ENCODE measurements around the gene GPA33.

GPA33 gene

GRCh38 chr1:167130829-167131510 is 40.8 kb upstream of the GPA33 start:
- TF ChIP-seq POLR2AphosphoS5 (IDR thresholded peaks at IDR 0.05; ENCODE audit: low read depth, low read length) (no peak), POLR2A (IDR thresholded peaks at IDR 0.05; ENCODE audit: low read depth, low read length) (no peak), SPI1 (IDR thresholded peaks at IDR 0.05; ENCODE audit: low read depth, low read length) (no peak), TAF1 (IDR thresholded peaks at IDR 0.05; ENCODE audit: low read depth, low read length) (no peak), PAX5 (IDR thresholded peaks at IDR 0.05; ENCODE audit: insufficient read depth, low read length, severe bottlenecking) (no peak), POU2F2 (IDR thresholded peaks at IDR 0.05; ENCODE audit: low read depth, low read length) (no peak)
- FAIRE-seq (no peak), DNase-seq (ENCODE audit: insufficient read length, low spot score) (no peak)

GRCh38 chr1:167128261-167129227 is 38.4 kb upstream of the GPA33 start:
- FAIRE-seq (no peak), DNase-seq (ENCODE audit: insufficient read length, low spot score) (no peak)
- TF ChIP-seq POLR2A (IDR thresholded peaks at IDR 0.05; ENCODE audit: low read depth, low read length) (no peak), POU2F2 (IDR thresholded peaks at IDR 0.05; ENCODE audit: low read depth, low read length) (no peak), PAX5 (IDR thresholded peaks at IDR 0.05; ENCODE audit: insufficient read depth, low read length, severe bottlenecking) (no peak), TAF1 (IDR thresholded peaks at IDR 0.05; ENCODE audit: low read depth, low read length) (no peak), POLR2AphosphoS5 (IDR thresholded peaks at IDR 0.05; ENCODE audit: low read depth, low read length) (no peak), SPI1 (IDR thresholded peaks at IDR 0.05; ENCODE audit: low read depth, low read length) (no peak)

DNA sequence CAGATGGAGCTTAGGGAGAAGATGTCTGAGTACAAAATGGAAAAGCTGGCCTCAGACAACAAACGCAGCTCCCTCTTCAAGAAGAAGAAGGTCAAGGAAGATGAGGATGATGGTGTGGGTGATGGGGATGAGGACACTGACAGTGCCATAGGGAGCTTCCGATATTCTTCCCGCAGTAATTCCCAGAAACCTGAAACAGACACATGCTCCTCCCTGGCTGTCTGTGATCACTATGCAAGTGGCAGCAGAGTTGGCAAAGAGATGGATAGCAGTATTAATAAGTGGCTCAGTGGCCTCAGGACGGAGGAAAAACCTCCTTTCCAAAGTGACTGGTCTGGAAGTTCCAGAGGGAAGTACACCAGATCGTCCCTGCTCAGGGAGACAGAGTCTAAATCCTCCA is 37.5 kb upstream of the GPA33 start:
- FAIRE-seq: no peak
- TF ChIP-seq POLR2AphosphoS5 (IDR thresholded peaks at IDR 0.05; ENCODE audit: low read depth, low read length) (no peak), POU2F2 (IDR thresholded peaks at IDR 0.05; ENCODE audit: low read depth, low read length) (no peak)
- DNase-seq (ENCODE audit: insufficient read length, low spot score): no peak

GRCh38 chr1:167127236-167127635 is 37.1 kb upstream of the GPA33 start:
- TF ChIP-seq POLR2AphosphoS5 (IDR thresholded peaks at IDR 0.05; ENCODE audit: low read depth, low read length): no peak
- no peak for TF ChIP-seq TAF1 (IDR thresholded peaks at IDR 0.05; ENCODE audit: low read depth, low read length)
- TF ChIP-seq SPI1 (IDR thresholded peaks at IDR 0.05; ENCODE audit: low read depth, low read length): no peak
- no peak for TF ChIP-seq PAX5 (IDR thresholded peaks at IDR 0.05; ENCODE audit: insufficient read depth, low read length, severe bottlenecking)
- no peak for TF ChIP-seq POU2F2 (IDR thresholded peaks at IDR 0.05; ENCODE audit: low read depth, low read length)
- no peak for TF ChIP-seq POLR2A (IDR thresholded peaks at IDR 0.05; ENCODE audit: low read depth, low read length)
- FAIRE-seq (no peak), DNase-seq (ENCODE audit: insufficient read length, low spot score) (no peak)

- no peak for FAIRE-seq
- DNase-seq (ENCODE audit: insufficient read length, low spot score): no peak
- no peak for TF ChIP-seq POLR2A (IDR thresholded peaks at IDR 0.05; ENCODE audit: low read depth, low read length)
- TF ChIP-seq SPI1 (IDR thresholded peaks at IDR 0.05; ENCODE audit: low read depth, low read length): no peak
- TF ChIP-seq TAF1 (IDR thresholded peaks at IDR 0.05; ENCODE audit: low read depth, low read length): no peak
- TF ChIP-seq POLR2AphosphoS5 (IDR thresholded peaks at IDR 0.05; ENCODE audit: low read depth, low read length): no peak
- TF ChIP-seq POU2F2 (IDR thresholded peaks at IDR 0.05; ENCODE audit: low read depth, low read length): no peak
- TF ChIP-seq PAX5 (IDR thresholded peaks at IDR 0.05; ENCODE audit: insufficient read depth, low read length, severe bottlenecking): no peak
These were observed 36.6 kb upstream of the GPA33 start for GRCh38 chr1:167126811-167127210.

DNA sequence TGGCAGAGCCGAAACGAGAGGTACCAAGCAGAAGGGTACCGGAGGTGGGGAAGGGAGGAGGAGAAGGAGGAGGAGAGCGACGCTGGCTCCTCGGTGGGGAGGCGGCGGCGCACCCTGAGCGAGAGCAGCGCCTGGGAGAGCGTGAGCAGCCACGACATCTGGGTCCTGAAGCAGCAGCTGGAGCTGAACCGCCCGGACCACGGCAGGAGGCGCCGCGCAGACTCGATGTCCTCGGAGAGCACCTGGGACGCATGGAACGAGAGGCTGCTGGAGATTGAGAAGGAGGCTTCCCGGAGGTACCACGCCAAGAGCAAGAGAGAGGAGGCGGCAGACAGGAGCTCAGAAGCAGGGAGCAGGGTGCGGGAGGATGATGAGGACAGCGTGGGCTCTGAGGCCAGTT is 36.1 kb upstream of the GPA33 start:
- DNase-seq (ENCODE audit: insufficient read length, low spot score) (no peak), FAIRE-seq (no peak)
- TF ChIP-seq POU2F2 (IDR thresholded peaks at IDR 0.05; ENCODE audit: low read depth, low read length) (no peak), POLR2AphosphoS5 (IDR thresholded peaks at IDR 0.05; ENCODE audit: low read depth, low read length) (no peak), PAX5 (IDR thresholded peaks at IDR 0.05; ENCODE audit: insufficient read depth, low read length, severe bottlenecking) (no peak), TAF1 (IDR thresholded peaks at IDR 0.05; ENCODE audit: low read depth, low read length) (no peak), SPI1 (IDR thresholded peaks at IDR 0.05; ENCODE audit: low read depth, low read length) (no peak), POLR2A (IDR thresholded peaks at IDR 0.05; ENCODE audit: low read depth, low read length) (no peak)

- TF ChIP-seq SPI1 (IDR thresholded peaks at IDR 0.05; ENCODE audit: low read depth, low read length) (no peak), PAX5 (IDR thresholded peaks at IDR 0.05; ENCODE audit: insufficient read depth, low read length, severe bottlenecking) (no peak), POLR2A (IDR thresholded peaks at IDR 0.05; ENCODE audit: low read depth, low read length) (no peak), TAF1 (IDR thresholded peaks at IDR 0.05; ENCODE audit: low read depth, low read length) (no peak), POLR2AphosphoS5 (IDR thresholded peaks at IDR 0.05; ENCODE audit: low read depth, low read length) (no peak), POU2F2 (IDR thresholded peaks at IDR 0.05; ENCODE audit: low read depth, low read length) (no peak)
- FAIRE-seq (no peak), DNase-seq (ENCODE audit: insufficient read length, low spot score) (no peak)
These were observed 32.4 kb upstream of the GPA33 start for GRCh38 chr1:167122568-167122967.

DNA sequence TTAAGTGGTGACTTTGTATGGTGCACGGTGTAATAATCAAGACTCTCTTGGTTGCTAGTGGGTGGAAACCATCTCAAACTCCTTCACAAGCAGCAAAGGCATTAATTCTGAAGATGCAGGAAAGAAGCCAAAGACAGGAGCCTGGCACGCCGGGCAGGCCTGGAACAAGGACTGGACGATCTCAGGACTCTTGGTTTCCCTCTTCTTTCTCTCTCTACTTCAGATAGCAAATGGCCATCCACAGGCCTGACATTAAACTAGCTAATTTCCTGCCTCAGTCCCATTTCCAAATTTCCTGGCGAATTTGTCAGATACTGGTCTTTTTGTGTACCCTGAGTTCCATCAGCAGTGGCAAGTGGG is 31.9 kb upstream of the GPA33 start:
- DNase-seq (ENCODE audit: insufficient read length, low spot score) (no peak), FAIRE-seq (no peak)
- no peak for TF ChIP-seq SPI1 (IDR thresholded peaks at IDR 0.05; ENCODE audit: low read depth, low read length)
- TF ChIP-seq TAF1 (IDR thresholded peaks at IDR 0.05; ENCODE audit: low read depth, low read length): no peak
- no peak for TF ChIP-seq POU2F2 (IDR thresholded peaks at IDR 0.05; ENCODE audit: low read depth, low read length)
- TF ChIP-seq POLR2AphosphoS5 (IDR thresholded peaks at IDR 0.05; ENCODE audit: low read depth, low read length): no peak
- TF ChIP-seq POLR2A (IDR thresholded peaks at IDR 0.05; ENCODE audit: low read depth, low read length): no peak
- no peak for TF ChIP-seq PAX5 (IDR thresholded peaks at IDR 0.05; ENCODE audit: insufficient read depth, low read length, severe bottlenecking)

GRCh38 chr1:167121375-167122120 is 31.4 kb upstream of the GPA33 start:
- no peak for TF ChIP-seq SPI1 (IDR thresholded peaks at IDR 0.05; ENCODE audit: low read depth, low read length)
- TF ChIP-seq POLR2AphosphoS5 (IDR thresholded peaks at IDR 0.05; ENCODE audit: low read depth, low read length): no peak
- TF ChIP-seq POU2F2 (IDR thresholded peaks at IDR 0.05; ENCODE audit: low read depth, low read length): no peak
- TF ChIP-seq TAF1 (IDR thresholded peaks at IDR 0.05; ENCODE audit: low read depth, low read length): no peak
- TF ChIP-seq PAX5 (IDR thresholded peaks at IDR 0.05; ENCODE audit: insufficient read depth, low read length, severe bottlenecking): no peak
- no peak for TF ChIP-seq POLR2A (IDR thresholded peaks at IDR 0.05; ENCODE audit: low read depth, low read length)
- DNase-seq (ENCODE audit: insufficient read length, low spot score) (no peak), FAIRE-seq (no peak)
